Endothelial cell of hepatic sinusoid (primary cell): ENCODE results near the gene PMP22.

Experiments used
- in situ Hi-C: cut with HindIII; loops from 2 replicates; pipeline ENCODE4 v1.10.0; 2017; ENCODE audit warnings: low sequenced_read_pairs

The PMP22 gene

GRCh38 chr17:15265131-15265530 is at the start of gene PMP22:
Gene PMP22 (minus strand): TSS chr17:15265326. CDS start chr17:15260727, 4,599 bp downstream.
- in situ Hi-C loops, result no loop called here

- in situ Hi-C loops, result no loop called here
Measured at GRCh38 chr17:15311996-15312395, 46.9 kb upstream of the PMP22 start.

DNA sequence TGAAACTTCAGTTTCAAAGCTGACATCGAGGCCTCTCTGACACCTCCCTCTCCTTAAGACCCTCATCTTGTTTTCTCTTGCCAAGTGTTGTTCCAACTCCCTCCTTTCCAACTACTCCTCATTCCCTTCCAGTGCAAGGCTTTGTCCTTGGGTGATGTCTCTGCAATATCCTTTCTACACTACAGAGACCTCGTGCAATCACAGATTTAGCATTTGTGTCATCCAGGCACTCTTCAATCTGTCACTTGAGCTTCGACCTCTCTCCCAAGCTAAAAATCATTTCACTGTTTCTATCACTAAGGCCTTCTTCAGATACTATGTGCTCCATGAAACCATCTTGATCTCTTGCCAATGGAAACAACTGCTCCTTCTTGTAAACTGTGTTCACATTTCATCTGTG is 44.7 kb upstream of the PMP22 start:
- in situ Hi-C loops, result no loop called here

GRCh38 chr17:15309236-15309635 is 44.1 kb upstream of the PMP22 start:
- in situ Hi-C loops, result no loop called here

DNA sequence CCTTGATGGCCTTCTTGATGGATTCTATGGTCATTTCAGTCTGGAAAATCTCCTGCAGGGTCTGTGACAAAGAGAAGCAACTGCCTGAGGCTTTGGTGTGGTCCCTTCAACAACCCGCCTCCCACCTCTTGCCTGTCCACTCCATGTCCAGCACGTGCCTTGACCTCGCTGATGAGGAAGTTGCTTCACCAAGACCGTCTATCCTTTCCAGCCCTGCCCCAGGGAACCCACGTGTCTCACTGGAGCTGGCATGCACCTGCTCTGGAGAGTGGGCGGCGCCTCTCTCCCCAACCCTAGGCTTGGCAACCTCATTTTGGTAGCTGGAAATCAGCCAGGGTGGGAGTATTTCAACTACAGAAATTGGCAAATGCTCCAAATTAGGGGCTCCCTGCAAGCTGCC is 43.6 kb upstream of the PMP22 start:
- in situ Hi-C loops, result no loop called here

GRCh38 chr17:15307710-15308111 is 42.6 kb upstream of the PMP22 start:
- in situ Hi-C loops, result no loop called here

- in situ Hi-C loops, result no loop called here
Measured at GRCh38 chr17:15303851-15304250, 38.7 kb upstream of the PMP22 start.

DNA sequence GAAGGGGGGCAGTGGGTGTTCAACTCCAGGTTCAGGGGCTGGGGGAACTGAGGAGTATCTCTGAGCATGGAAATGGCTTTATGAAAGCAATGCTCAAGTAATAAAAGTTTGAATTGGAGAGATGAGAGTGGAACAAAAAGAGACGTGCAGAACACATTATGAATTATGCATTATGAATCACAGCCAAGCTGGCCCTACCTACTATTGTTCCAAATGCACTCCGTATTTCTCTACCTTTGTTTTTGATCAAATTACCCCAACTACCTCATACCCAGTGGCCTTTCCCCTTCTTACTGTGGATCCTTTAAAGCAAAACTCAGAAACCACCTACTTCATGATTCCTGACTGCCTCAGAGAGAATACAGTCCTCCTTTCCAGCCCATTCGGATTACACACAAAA is 38.1 kb upstream of the PMP22 start:
- in situ Hi-C loops, result no loop called here

GRCh38 chr17:15301845-15302244 is 36.7 kb upstream of the PMP22 start:
- in situ Hi-C loops, result no loop called here

DNA sequence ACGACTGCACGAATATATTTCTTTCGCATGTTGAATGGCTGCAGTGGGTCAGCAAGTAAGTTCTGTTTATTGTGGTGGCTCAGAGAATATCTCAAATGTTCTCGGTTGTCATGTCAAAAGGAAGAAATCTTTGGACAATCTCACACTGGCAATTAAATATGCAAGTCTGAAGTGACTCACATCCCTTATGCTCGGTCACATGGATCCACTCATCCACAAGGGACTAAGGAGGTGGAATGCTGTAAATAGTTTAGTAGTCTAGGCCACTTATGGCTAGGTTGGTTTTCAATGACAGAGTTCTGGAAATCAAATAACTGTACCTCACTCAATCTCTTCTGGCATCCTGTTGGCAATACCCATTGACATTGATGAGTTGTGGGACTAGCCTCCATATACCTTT is 33.0 kb upstream of the PMP22 start:
- in situ Hi-C loops, result no loop called here

GRCh38 chr17:15293558-15293957 is 28.4 kb upstream of the PMP22 start:
- in situ Hi-C loops, result no loop called here

GRCh38 chr17:15291674-15292361 is 26.7 kb upstream of the PMP22 start:
- in situ Hi-C loops, result no loop called here

GRCh38 chr17:15290605-15291004 is 25.5 kb upstream of the PMP22 start:
- in situ Hi-C loops, result no loop called here

GRCh38 chr17:15289285-15290183 is 24.4 kb upstream of the PMP22 start:
- in situ Hi-C loops, result no loop called here

GRCh38 chr17:15288859-15289258 is 23.7 kb upstream of the PMP22 start:
- in situ Hi-C loops, result no loop called here

DNA sequence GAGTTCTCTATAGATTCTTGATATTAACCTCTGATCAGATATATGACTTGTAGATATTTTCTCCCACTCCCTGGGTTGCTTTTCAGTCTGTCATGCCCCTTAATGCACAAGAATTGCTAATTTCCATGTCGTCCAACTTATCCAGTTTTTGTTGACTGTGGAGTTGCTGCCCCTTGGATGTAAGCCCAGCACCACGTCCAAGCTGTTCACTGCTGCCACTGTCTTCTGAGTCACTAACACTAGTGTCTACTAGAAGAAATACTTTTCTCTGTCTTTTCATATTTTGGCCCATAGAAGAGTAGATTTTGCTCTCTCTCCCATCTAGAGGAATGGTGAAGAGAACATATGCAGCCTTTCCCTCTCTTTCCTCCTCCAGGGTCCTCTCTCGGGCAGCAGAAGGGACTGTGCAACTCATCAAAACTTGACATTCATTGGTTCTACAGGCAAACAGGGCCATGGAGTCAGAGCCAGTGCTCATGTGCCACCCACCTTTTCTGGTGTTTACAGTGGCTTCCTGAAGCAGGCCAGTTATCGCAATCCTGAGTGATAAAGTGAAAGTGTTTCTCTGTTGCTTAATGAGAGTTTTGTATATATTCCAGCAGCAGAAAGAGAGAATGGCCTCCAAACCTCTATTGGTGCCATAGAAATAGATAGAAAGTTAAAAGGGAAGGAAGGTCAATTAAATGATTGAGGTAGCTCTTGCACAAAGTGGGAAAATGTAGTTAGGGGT is 22.6 kb upstream of the PMP22 start:
- in situ Hi-C loops, result no loop called here

- in situ Hi-C loops, result no loop called here
Measured at GRCh38 chr17:15285466-15285865, 20.3 kb upstream of the PMP22 start.

GRCh38 chr17:15284537-15284936 is 19.4 kb upstream of the PMP22 start:
- in situ Hi-C loops, result loop anchor here (5.0 kb wide), 1 partner anchor 98 kb away; no protein-coding TSS in a partner anchor

DNA sequence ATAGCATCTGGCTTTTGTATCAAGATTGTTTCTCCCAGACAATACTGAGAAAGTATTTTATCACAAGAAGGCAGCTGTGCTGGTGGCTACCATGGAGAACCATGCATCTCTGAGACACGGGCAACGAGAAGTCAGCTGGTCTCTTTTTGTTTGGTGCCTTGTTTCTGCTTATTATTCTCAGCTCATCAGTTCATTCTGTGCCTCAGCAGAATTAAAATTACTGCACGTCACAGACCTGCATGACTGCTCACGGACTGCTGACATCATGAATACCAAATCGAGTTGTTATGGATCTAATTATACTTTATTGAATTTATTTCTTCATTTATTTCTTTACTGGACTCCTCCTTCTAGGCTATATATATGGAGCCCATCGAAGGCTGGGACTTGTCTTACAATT is 19.0 kb upstream of the PMP22 start:
- in situ Hi-C loops, result loop anchor here (5.0 kb wide), 1 partner anchor 98 kb away; no protein-coding TSS in a partner anchor

DNA sequence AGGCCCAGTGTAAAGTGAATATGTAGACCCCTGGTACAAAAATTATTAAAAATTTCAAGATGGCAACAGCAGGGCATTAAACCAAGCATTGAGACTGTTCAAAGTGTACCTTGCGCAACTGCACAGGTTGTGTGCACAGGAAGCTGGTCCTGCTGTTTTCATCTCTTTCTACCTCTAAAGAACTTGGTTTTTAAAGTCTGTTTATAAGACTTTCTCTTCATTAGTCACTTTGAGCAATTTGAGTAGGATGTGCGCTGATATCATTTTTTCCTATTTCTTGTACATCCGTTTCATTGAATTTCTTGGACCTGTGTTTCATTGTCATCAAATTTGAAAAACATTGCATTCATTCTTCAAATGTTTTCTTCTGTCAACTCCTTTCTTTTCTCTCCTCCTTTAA is 16.8 kb upstream of the PMP22 start:
- in situ Hi-C loops, result loop anchor here (5.0 kb wide), 1 partner anchor 100 kb away; no protein-coding TSS in a partner anchor

GRCh38 chr17:15278924-15279477 is 13.9 kb upstream of the PMP22 start:
- in situ Hi-C loops, result no loop called here
